GM21367 (cell line): ENCODE measurements around the gene NUP98.

Experiments
- ATAC-seq: cut with Tn5 transposase; IDR thresholded peaks from one replicate; pipeline ENCODE4 v1.9.1; 2021; ENCODE audit not compliant: unreplicated experiment

NUP98 gene

DNA sequence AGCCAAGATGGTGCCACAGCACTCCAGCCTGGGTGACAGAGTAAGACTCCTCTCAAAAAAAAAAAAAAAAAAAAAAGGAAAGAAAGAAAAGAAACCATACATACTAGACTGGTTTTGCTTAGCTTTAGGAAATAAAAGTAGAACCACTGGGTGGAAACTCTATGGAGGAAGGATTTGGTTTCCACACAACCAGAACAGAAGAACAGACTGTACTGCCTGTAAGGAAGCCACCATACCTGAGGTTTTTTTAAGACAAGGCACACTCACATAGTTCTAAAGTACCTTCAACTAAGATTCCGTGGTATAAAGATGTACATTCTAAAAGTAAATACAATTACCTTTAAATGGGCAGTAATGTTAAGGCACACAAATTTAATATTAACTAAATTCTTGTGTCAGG lies 58.6 kb downstream of the NUP98 start:
- no peak for ATAC-seq

DNA sequence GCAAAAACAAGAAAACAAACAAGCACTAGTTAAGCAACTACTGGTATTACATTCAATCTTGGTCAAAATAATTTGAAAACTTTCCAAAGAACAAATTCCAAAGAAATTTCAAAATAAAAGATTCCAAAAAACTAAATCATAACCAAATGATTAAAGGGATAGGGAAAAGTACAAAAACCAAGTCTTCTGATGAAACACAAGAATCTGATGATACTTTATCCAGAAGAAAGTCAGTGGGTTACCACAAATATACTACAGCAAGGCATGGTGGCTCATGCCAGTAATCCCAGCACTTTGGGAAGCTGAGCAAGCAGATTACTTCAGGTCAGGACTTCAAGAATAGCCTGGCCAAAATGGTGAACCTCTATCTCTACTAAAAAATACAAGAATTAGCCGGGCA lies 59.1 kb downstream of the NUP98 start:
- no peak for ATAC-seq

DNA sequence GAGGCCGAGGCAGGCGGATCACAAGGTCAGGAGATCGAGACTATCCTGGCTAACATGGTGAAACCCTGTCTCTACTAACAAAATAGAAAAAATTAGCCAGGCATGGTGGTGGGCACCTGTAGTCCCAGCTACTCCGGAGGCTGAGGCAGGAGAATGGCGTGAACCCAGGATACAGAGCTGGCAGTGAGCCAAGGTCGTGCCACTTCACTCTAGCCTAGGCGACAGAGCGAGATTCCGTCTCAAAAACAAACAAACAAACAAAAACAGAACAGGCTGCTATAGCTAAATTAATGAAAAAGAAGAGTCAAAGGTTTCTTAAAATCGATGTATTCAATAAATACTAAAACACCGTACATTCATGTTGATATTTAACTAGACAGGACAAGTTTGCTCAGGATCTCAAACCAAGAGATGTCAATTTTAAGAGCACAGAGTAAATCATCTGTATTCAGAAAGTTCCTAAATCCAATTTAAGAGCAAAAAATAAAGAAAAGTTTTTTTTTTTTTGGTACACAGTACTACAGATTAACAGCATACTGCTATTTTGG lies 59.9 kb downstream of the NUP98 start:
- ATAC-seq = no peak

DNA sequence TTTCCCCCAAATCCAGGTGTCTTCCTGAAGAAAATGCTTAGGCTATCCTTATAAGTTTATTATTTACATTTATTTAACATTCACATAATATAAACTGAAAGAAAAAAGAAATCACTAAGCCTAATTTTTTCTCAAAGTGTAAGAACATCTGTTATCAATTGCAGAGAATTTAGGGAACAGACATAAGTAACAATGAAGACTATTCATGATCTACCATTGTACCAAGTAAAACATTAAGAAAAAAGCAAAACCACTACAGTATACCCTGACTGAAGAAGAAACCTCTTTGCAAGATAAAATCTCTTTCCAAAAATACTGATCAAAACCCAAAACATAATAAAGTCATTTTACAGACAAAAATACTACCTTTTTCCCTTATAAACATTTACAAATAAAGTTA lies 60.5 kb downstream of the NUP98 start:
- ATAC-seq = no peak

DNA sequence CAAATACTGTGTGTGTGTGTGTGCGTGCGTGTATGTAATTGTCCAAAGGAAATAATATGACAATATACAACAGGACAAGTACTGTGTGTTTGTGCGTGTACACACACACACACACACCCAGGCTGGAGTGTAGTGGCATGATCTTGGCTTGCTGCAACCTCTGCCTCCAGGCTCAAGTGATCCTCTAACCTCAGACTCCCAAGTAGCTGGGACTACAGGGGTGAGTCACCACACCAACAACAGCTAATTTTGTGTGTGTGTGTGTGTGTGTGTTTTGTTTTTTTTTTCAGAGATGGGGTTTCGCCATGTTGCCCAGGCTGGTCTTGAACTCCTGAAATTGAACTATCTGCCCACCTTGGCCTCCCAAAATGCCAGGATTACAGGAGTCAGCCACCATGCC lies 61.5 kb downstream of the NUP98 start:
- ATAC-seq = no peak

DNA sequence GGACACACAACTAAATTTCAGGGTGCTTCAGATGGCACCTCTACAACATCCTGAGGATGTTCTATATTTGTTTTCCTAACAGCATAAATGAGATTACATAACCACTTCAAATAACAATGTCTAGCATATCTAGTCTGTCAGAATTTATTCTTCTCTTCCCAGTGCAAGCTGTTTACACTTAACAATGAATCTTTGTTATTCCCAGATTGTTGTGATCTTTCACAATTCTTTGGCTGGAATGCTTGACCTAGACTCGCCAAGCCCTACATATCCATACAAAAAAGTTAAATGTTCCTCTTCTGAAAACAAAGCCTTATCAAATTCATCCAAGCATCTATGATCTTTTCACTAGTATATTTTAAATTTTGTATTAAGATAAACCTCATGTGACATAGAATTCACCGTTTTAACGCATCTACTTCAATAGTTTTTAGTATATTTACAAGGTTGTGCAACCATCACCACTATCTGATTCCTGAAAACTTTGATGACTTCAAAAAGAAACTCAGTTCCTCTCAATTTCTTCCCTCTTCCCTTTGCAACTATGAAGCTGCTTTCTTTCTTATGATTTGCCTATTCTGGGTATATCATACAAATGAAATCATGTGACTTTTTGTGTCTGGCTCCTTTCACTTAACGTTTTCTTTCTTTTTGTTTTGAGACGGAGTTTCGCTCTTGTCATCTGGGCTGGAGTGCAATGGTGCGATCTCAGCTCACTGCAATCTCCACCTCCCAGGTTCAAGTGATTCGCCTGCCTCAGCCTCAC lies 64.5 kb downstream of the NUP98 start:
- no peak for ATAC-seq

DNA sequence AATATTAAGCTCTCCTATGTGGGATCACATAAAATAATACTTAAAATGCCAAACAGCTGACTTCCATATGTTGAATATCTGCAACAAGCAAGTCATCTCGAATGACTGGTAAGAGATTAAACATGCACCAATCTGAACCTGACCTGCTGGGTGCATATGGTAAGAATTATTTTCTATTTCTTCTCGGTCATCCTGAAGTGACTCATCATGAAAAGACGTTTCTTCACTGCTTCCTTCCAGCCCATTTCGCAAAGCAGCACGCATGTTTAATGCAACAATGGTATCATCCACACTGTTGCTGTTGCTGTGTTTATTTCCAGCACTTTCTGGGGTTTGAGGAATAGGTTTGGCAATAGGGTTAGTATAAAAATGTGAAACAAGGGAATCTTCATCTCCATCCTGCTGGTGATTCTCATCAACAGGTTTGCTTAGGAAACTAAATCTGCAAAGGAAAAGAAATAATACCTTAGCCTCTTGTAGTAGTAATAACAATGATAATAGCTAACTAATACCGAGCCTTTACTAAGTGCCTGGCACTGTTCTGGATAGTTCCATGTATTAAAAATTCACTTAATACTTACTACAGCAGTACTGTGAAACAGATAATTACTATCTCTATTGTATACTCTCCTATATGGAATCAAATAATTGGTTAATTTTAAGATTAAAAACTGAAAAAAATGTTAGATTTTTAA lies 74.2 kb downstream of the NUP98 start:
- no peak for ATAC-seq

DNA sequence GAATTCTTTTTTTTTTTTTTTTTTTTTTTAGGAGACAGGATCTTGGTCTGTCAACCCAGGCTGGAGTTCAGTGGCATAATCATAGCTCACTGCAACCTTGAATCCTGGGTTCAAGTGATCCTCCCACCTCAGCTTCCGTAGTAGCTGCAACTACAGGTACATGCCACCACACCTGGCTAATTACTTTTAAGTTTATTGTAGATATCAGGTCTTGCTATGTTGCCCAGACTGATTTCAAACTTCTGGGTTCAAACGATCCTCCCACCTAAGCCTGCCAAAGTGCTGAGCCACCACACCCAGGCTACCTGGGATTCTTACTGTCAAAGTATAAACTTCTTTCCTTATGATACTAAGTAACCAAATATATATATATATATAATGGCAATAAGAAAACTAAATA lies 75.3 kb downstream of the NUP98 start:
- ATAC-seq = no peak

DNA sequence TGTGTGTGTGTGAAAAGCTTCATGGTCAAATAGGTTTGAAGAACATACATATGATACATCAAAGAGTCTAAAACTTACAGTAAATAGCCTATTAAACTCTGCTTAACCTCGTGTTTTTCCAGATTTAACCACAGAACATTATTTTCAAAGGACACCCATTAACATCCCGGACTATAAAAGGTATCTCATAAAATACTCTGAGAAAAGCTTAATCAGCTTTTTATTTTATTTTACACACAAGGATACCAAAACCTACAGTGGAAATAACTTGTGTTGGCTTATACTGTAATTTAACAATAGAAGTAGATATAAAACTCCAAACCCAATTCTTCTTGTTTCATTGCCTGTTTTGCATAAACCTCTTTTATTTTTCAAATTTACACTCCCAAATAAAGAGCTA lies 76.4 kb downstream of the NUP98 start:
- no peak for ATAC-seq

DNA sequence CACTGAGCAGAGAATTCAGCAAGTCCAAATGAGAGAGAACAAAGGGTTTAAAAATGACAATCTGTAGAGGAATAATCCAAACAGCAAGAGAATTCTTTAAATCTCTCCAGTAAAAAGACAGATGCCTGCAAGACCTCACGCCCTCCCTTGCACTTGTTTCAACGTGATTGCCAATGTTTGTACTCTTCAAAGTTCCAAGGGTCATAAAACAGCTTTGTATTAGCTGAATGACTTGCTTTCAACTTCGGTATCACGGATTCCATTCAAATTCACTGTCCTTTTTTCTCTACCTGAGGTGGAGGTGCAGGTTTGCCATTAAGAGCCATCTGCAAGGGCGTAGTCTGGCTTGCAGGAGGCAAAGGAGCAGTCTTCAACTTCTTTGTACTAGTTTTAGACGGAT lies 85.1 kb downstream of the NUP98 start:
- ATAC-seq = no peak

DNA sequence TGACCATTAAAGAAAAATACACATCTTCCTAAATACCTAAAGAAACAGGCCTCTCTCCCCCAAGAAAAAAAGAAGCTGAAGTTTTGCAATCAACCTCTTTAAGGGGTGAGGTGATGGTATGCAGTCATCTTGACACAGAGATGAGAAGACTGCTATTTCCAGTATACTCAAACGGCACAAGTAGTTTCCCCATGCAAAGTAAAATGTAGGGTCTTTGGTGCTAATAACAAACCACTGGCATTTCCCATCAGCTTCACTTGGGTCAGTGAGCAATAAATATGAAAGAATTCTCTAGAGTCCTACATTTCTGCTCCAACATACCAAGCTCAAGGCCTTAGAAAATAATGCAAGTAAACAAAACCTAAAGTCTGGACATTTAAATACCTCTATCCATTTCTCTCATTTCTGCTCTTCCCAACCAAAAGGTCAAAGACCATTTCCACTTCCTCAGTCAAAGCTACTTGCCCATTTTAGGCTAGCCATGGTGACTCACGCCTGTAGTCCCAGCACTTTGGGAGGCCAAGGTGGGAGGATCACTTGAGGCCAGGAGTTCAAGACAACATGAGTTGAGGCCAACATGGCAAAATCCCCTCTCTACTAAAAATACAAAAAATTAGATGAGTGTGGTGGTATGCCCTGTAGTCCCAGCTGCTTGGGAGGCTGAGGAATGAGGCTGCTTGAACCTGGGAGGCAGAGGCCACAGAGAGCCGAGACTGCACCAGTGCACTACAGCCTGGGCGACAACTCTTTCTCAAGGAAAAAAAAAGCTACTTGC lies 86.7 kb downstream of the NUP98 start:
- no peak for ATAC-seq

DNA sequence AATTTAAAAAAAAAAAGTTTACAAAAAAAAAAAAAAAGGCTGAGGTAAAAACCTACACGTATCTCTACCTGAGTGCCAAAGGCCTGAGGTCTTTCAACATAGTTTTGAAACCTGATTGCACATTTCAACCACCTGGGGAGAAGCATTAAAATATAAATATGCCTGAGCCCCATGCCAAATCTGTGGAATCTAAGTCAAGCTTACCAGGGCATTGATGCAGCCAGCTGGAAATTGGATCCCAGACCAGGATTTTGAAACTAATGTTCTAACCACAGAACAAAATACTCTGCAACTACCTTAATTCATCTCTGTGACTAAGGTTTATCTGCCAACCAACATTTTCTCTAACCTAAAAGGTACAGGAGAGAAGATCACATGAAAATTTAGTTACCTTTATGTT lies 87.4 kb downstream of the NUP98 start:
- no peak for ATAC-seq

DNA sequence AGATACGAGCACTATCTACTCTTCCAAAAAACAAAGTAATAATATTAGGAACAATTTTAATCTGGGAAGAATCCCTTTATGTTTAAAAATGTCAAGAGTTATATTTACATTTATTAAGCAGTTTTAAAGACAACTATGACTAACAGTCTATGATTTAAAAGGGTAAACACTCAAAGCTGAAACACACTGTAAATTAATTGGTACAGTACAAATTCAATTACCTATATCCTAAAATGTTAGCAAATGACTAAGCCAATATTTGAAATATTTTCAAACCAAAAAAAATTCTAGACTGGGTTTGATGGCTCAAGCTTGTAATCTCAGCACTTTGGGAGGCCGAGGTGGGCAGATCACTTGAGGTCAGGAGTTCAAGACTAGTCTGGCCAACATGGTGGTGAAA lies 90.2 kb downstream of the NUP98 start:
- ATAC-seq = no peak

DNA sequence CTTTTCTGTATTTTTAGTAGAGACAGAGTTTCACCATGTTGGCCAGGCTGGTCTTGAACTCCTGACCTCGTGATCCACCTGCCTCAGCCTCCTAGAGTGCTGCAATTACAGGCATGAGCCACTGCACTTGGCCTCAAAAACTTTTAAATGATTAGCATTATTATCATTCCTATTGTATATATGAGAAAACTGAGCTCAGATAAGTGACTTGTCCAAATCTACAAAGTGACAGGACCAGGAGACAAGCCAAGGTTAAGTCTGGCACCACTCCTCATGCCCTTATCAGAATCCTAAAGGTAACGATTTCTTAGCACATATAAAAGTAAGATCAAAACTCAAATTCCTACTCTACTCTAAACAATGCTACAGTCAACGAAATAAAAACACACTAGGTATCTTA lies 94.0 kb downstream of the NUP98 start:
- no peak for ATAC-seq

DNA sequence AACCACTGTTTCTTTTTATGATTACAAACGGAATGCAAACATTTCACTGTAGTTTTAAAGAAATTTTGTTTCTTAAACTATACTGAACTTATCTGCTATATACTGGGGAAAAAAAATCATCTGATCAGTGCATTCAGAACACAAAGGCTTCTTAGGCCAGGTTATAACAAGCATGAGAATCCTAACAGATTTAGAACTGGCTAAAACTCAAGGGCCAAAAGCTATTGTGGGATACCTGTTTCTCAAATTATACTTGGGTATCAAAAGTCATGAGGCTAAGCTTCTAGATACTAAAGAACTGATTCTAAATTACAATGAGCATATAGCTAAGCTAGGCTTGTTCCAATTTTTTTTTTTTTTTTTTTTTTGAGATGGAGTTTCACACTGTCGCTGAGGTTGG lies 96.4 kb downstream of the NUP98 start:
- no peak for ATAC-seq

DNA sequence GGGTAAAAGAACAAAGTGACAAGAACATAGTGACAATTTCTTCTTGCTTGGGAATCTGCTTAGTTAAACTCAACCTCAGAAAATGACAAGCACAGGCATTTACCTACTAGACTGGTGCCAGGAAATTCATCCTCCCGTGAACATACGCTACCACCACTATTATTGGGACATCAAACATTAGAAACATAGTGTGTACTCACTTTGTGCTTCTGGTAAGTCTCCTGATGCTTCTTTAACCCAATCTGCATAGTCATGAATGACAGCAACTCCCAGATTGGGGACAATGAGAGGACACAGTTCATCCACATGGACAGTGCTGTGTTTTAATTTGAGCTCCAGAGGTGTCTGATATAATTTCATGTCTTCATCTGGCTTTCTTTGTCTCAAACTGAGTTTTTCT lies 96.9 kb downstream of the NUP98 start:
- no peak for ATAC-seq

DNA sequence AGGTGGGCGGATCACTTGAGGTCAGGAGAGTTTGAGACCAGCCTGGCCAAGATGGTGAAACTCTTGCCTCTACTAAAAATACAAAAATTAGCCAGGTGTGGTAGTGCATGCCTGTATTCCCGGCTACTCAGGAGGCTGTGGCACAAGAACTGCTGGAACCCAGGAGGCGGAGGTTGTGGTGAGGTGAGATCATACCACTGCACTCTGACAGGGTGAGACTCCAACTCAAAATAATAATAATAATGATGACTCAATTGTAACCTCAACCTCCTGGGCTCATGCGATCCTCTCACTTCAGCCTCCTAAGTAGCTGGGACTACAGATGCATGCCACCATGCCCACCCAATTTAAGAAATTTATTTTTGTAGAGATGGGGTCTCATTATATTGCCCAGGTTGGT lies 110.6 kb downstream of the NUP98 start:
- no peak for ATAC-seq

DNA sequence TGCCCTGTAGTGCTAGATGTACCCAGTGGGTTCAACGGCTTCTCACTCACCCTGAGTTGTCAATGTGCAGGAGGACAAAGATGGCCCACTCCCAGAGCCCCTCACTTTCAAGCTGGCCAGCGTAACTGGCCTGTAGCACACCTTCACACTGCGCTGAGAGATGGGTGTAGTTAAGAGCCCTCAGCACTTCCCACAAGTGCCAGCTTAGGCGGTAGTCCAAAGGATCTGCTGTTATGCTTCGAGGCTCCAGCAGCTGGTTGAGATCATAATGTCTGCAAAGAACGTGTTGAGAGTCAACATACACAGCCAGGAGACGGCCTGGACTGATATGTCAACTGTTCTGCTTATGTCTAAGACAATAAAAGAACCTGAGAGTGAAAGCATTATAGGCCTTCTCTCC lies 111.4 kb downstream of the NUP98 start:
- ATAC-seq = no peak

DNA sequence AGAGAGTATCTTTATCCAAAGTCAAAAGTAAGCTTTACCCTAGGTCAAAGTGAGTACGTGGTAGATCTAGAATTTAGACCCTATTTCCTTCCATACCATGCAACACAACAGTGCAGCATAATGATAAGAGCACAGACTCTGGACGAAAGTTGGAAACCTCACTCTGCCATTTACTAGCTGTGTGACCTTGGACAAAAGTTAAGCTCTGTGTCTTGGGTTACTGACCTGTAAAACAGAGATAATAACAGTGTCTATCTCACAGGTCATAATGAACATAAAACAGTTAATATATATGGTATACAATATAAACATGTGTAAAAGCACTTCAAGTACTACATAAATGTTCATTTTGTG lies 112.6 kb downstream of the NUP98 start:
- ATAC-seq = no peak

DNA sequence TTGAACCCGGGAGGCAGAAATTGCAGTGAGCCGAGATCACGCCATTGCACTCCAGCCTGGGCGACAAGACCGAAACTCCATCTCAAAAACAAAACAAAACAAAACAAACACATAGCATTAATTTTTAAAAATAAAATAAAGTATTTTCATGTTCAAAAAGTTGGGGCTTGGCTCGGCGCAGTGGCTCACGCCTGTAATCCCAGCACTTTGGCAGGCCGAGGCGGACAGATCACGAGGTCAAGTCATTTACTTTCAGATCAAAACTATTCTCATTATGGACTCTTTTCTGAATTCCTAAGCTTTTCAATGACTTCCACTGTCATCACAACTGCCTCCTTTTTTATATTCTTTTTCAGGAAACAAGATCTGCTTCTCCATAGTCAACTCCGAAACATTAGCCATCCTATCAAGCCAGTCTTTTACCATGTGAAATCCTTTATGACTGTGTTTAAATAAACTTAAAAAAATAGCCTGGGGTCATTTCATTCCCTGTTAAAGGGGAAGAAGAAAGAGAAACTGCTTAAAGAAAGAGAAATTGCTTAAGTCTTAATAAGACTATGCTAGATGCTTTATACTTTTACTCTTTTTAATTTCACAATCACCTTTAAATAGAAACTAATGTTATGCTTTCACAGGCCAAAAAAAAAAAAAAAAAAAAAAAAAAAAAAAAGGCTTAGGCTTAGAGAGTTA lies 113.1 kb downstream of the NUP98 start:
- ATAC-seq = no peak

DNA sequence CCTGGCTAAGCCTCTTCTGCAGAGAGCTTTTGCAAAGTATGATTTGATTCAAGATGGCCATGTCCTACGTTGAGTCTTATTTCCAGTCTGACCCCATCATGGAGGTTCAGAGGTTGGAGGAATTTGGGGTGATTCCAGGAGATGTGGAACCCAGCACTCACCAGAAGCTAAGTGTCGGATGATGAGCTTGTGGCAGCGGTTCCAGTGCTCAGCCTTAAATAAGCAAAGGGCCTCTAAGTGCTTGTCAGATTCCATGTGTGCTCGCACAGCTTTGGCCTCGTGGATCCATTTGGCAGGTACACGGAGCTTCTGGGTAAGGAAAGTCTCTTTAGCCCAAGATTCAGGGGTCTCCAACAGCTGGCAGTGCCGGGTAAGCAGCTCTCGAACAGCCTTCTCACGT lies 114.3 kb downstream of the NUP98 start:
- no peak for ATAC-seq
